HEK293 (cell line): Measurements from ENCODE around the gene MYO1E.

ENCODE experiments used
- CTCF ChIA-PET: fragments of 350-600 bp; formaldehyde crosslinking; extraction: SDS; loops from one replicate; lab custom pipeline; 2021; ENCODE audit warnings: antibody characterized with exemption; lab: Yijun Ruan, JAX
- POLR2A ChIA-PET: fragments of 300-600 bp; formaldehyde crosslinking; extraction: SDS; loops from one replicate; lab custom pipeline; 2020; ENCODE audit warnings: antibody characterized with exemption, inconsistent platforms; lab: Yijun Ruan, JAX
- H3K27ac ChIP-seq: fragments of 200-500 bp; sonication (Bioruptor generic); 2 replicates; pipeline ENCODE4 v1.5.1; 2014; ENCODE audit warnings: low read depth, low read length, control low read depth, inconsistent platforms; ENCODE audit errors: extremely low read depth
- H3K36me3 ChIP-seq, 2 experiments: fragments of 200-500 bp in 1 of 2; sonication (Bioruptor generic) in 1 of 2; 1 replicate in 1 of 2; 2 replicates in 1 of 2; pipeline ENCODE4 v1.5.1; 2014 to 2017; ENCODE audit warnings: inconsistent platforms in 2 of 2, low read length in 2 of 2; ENCODE audit not compliant: control insufficient read depth in 2 of 2, insufficient read depth in 1 of 2
- H3K4me1 ChIP-seq: fragments of 200-500 bp; sonication (Bioruptor generic); 2 replicates; pipeline ENCODE4 v1.5.1; 2014; ENCODE audit warnings: mild to moderate bottlenecking, low read length, inconsistent platforms; ENCODE audit not compliant: control insufficient read depth, insufficient read depth
- H3K4me3 ChIP-seq: 2 replicates; pipeline ENCODE4 v1.5.1; 2011; ENCODE audit warnings: low read depth, mild to moderate bottlenecking, control low read depth, low read length, moderate library complexity
- H3K9me3 ChIP-seq: fragments of 200-500 bp; sonication (Bioruptor generic); 2 replicates; pipeline ENCODE4 v1.5.1; 2014; ENCODE audit warnings: low read depth, low read length, inconsistent platforms; ENCODE audit not compliant: control insufficient read depth, insufficient read depth
- GLIS2 ChIP-seq: fragments of 450-650 bp; formaldehyde crosslinking; IDR thresholded peaks from 2 replicates; pipeline ENCODE4 v1.5.1; 2016; ENCODE audit warnings: missing biosample characterization, missing genetic modification characterization
- SCRT2 ChIP-seq: fragments of 450-650 bp; formaldehyde crosslinking; IDR thresholded peaks from 2 replicates; pipeline ENCODE4 v1.5.1; 2016; ENCODE audit warnings: missing biosample characterization, missing genetic modification characterization
- ZNF184 ChIP-seq: fragments of 450-650 bp; IDR thresholded peaks from 2 replicates; pipeline ENCODE4 v1.5.1; 2018; ENCODE audit warnings: missing biosample characterization, mild to moderate bottlenecking, missing genetic modification characterization
- ZNF214 ChIP-seq: fragments of 450-650 bp; formaldehyde crosslinking; IDR thresholded peaks from 2 replicates; pipeline ENCODE4 v1.5.1; 2017; ENCODE audit warnings: missing biosample characterization, mild to moderate bottlenecking, missing genetic modification characterization, borderline replicate concordance
- ZNF23 ChIP-seq: fragments of 450-650 bp; formaldehyde crosslinking; IDR thresholded peaks from 2 replicates; pipeline ENCODE4 v1.5.1; 2016; ENCODE audit warnings: missing biosample characterization, missing genetic modification characterization, borderline replicate concordance
- ZNF266 ChIP-seq: fragments of 450-650 bp; formaldehyde crosslinking; IDR thresholded peaks from 2 replicates; pipeline ENCODE4 v1.5.1; 2016; ENCODE audit warnings: missing biosample characterization, missing genetic modification characterization, low read depth
- ZNF302 ChIP-seq: fragments of 450-650 bp; formaldehyde crosslinking; IDR thresholded peaks from 2 replicates; pipeline ENCODE4 v1.5.1; 2016; ENCODE audit warnings: missing biosample characterization, missing genetic modification characterization, low read depth
- ZNF354C ChIP-seq: fragments of 450-650 bp; formaldehyde crosslinking; IDR thresholded peaks from 2 replicates; pipeline ENCODE4 v1.5.1; 2016; ENCODE audit warnings: missing biosample characterization, missing genetic modification characterization, low read depth, borderline replicate concordance
- ZNF521 ChIP-seq: fragments of 450-650 bp; formaldehyde crosslinking; IDR thresholded peaks from 2 replicates; pipeline ENCODE4 v1.5.1; 2017; ENCODE audit warnings: missing biosample characterization, mild to moderate bottlenecking, missing genetic modification characterization
- ZNF585B ChIP-seq: fragments of 450-650 bp; formaldehyde crosslinking; IDR thresholded peaks from 2 replicates; pipeline ENCODE4 v1.5.1; 2016; ENCODE audit warnings: missing biosample characterization, missing genetic modification characterization
- ZNF664 ChIP-seq: fragments of 450-650 bp; formaldehyde crosslinking; IDR thresholded peaks from 2 replicates; pipeline ENCODE4 v1.5.1; 2016; ENCODE audit warnings: missing biosample characterization, missing genetic modification characterization
- ZNF677 ChIP-seq: fragments of 450-650 bp; IDR thresholded peaks from 2 replicates; pipeline ENCODE4 v1.5.0; 2018; ENCODE audit warnings: missing biosample characterization, mild to moderate bottlenecking, missing genetic modification characterization, moderate library complexity
- TF ChIP-seq, protein P1 (sequence below): fragments of 450-650 bp; formaldehyde crosslinking; IDR thresholded peaks from 2 replicates; pipeline ENCODE4 v1.5.1; 2016; ENCODE audit warnings: missing biosample characterization, missing genetic modification characterization
- TF ChIP-seq, protein P2 (sequence below): fragments of 450-650 bp; formaldehyde crosslinking; IDR thresholded peaks from 2 replicates; pipeline ENCODE4 v1.5.1; 2016; ENCODE audit warnings: missing biosample characterization, missing genetic modification characterization, borderline replicate concordance
- TF ChIP-seq, protein P3 (sequence below): fragments of 450-650 bp; formaldehyde crosslinking; IDR thresholded peaks from 2 replicates; pipeline ENCODE4; 2016; ENCODE audit warnings: missing biosample characterization, missing genetic modification characterization

MYO1E gene

DNA sequence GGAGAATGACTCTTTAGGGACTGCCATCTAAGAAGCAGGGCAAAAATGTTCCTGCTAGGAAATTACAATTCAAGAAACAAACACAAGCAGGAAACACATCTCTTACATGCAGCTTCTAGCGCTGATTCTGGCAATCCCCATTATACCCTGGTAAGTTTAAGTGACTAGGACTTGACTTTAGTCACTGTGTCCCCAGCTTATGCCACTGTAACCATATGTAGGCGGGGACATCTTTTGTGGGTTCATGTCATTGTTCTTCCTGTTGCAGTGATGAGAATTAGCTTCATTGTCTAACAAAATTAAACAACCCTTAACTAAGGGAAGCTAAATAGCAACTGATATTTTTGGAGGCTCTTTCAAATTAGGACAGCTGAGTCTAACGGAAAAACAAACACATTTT lies 47.4 kb upstream of the MYO1E start:
- ChIA-PET CTCF (no interaction called here), POLR2A (no interaction called here)
- H3K4me1 ChIP-seq = no peaks in the 10 kb centered on the region
- H3K9me3 ChIP-seq = no peaks in the 10 kb centered on the region
- no peak overlapping the region for H3K27ac ChIP-seq
- TF ChIP-seq, protein P1, sequence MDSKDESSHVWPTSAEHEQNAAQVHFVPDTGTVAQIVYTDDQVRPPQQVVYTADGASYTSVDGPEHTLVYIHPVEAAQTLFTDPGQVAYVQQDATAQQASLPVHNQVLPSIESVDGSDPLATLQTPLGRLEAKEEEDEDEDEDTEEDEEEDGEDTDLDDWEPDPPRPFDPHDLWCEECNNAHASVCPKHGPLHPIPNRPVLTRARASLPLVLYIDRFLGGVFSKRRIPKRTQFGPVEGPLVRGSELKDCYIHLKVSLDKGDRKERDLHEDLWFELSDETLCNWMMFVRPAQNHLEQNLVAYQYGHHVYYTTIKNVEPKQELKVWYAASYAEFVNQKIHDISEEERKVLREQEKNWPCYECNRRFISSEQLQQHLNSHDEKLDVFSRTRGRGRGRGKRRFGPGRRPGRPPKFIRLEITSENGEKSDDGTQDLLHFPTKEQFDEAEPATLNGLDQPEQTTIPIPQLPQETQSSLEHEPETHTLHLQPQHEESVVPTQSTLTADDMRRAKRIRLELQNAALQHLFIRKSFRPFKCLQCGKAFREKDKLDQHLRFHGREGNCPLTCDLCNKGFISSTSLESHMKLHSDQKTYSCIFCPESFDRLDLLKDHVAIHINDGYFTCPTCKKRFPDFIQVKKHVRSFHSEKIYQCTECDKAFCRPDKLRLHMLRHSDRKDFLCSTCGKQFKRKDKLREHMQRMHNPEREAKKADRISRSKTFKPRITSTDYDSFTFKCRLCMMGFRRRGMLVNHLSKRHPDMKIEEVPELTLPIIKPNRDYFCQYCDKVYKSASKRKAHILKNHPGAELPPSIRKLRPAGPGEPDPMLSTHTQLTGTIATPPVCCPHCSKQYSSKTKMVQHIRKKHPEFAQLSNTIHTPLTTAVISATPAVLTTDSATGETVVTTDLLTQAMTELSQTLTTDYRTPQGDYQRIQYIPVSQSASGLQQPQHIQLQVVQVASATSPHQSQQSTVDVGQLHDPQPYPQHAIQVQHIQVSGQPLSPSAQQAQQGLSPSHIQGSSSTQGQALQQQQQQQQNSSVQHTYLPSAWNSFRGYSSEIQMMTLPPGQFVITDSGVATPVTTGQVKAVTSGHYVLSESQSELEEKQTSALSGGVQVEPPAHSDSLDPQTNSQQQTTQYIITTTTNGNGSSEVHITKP = no peak
- TF ChIP-seq SCRT2 (tag by site-specific recombination) (no peak), ZNF302 (tag by site-specific recombination) (no peak), ZNF266 (no peak), ZNF184 (no peak), GLIS2 (no peak), ZNF664 (tag by site-specific recombination) (no peak)
- TF ChIP-seq, protein P2, sequence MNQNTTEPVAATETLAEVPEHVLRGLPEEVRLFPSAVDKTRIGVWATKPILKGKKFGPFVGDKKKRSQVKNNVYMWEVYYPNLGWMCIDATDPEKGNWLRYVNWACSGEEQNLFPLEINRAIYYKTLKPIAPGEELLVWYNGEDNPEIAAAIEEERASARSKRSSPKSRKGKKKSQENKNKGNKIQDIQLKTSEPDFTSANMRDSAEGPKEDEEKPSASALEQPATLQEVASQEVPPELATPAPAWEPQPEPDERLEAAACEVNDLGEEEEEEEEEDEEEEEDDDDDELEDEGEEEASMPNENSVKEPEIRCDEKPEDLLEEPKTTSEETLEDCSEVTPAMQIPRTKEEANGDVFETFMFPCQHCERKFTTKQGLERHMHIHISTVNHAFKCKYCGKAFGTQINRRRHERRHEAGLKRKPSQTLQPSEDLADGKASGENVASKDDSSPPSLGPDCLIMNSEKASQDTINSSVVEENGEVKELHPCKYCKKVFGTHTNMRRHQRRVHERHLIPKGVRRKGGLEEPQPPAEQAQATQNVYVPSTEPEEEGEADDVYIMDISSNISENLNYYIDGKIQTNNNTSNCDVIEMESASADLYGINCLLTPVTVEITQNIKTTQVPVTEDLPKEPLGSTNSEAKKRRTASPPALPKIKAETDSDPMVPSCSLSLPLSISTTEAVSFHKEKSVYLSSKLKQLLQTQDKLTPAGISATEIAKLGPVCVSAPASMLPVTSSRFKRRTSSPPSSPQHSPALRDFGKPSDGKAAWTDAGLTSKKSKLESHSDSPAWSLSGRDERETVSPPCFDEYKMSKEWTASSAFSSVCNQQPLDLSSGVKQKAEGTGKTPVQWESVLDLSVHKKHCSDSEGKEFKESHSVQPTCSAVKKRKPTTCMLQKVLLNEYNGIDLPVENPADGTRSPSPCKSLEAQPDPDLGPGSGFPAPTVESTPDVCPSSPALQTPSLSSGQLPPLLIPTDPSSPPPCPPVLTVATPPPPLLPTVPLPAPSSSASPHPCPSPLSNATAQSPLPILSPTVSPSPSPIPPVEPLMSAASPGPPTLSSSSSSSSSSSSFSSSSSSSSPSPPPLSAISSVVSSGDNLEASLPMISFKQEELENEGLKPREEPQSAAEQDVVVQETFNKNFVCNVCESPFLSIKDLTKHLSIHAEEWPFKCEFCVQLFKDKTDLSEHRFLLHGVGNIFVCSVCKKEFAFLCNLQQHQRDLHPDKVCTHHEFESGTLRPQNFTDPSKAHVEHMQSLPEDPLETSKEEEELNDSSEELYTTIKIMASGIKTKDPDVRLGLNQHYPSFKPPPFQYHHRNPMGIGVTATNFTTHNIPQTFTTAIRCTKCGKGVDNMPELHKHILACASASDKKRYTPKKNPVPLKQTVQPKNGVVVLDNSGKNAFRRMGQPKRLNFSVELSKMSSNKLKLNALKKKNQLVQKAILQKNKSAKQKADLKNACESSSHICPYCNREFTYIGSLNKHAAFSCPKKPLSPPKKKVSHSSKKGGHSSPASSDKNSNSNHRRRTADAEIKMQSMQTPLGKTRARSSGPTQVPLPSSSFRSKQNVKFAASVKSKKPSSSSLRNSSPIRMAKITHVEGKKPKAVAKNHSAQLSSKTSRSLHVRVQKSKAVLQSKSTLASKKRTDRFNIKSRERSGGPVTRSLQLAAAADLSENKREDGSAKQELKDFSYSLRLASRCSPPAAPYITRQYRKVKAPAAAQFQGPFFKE (tag by site-specific recombination) = no peak
- TF ChIP-seq, protein P3, sequence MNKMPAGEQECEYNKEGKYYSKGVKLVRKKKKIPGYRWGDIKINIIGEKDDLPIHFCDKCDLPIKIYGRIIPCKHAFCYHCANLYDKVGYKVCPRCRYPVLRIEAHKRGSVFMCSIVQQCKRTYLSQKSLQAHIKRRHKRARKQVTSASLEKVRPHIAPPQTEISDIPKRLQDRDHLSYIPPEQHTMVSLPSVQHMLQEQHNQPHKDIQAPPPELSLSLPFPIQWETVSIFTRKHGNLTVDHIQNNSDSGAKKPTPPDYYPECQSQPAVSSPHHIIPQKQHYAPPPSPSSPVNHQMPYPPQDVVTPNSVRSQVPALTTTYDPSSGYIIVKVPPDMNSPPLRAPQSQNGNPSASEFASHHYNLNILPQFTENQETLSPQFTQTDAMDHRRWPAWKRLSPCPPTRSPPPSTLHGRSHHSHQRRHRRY (tag by site-specific recombination) = no peak
- no peak overlapping the region for H3K4me3 ChIP-seq
- H3K36me3 ChIP-seq = no peaks in the 10 kb centered on the region

DNA sequence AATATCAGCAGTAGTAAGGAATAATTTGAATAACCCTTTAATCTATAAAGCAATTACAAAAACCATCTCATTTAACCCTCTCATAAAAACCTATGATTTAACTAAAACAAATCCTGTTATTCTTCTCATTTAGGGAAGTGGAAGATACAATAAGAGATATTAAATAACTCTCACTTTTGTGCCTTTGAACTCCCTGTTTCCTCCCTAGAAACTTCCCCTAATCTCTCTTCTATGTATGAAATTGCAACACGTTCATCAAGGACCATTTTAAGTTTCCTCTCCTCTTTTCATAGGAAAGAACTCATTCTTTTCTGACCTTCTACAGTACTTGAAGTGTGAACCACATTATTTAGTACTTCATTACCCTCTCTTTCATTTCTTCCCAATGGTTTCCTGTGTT lies 46.5 kb upstream of the MYO1E start:
- CTCF ChIA-PET = interaction anchor here (1.7 kb wide), 1 partner anchor 245 kb away, joined by 4 read pairs; no protein-coding TSS in a partner anchor
- Histone ChIP-seq H3K36me3 (no peaks in the 10 kb centered on the region), H3K9me3 (no peaks in the 10 kb centered on the region), H3K27ac (no peak overlapping the region), H3K4me3 (no peak overlapping the region), H3K4me1 (no peaks in the 10 kb centered on the region)
- POLR2A ChIA-PET = no interaction called here
- TF ChIP-seq ZNF677 (no peak), ZNF214 (tag by site-specific recombination) (no peak), ZNF354C (tag by site-specific recombination) (no peak), ZNF23 (tag by site-specific recombination) (no peak), ZNF585B (no peak), ZNF521 (tag by site-specific recombination) (no peak)
